Skin epidermis (tissue), 12 donors: ENCODE measurements around the gene SLC36A3.
A peak's percentile ranks its signal among the peaks of the same experiment; 100 is the strongest.
"Not testable (repeated sequence)": the region's sequence is repeated elsewhere in the genome, so short reads cannot be mapped to it uniquely, and the experiment has no call there.

Experiments used
- H3K27ac ChIP-seq, 21 experiments: fragments of 200-600 bp; sonication (generic) in 11 of 21; one replicate each; pipeline ENCODE4 v1.5.0; 2020; ENCODE audit warnings: mild to moderate bottlenecking in 3 of 21, inconsistent platforms in 2 of 21, moderate library complexity in 2 of 21
- H3K4me3 ChIP-seq, 7 experiments: fragments of 200-600 bp; sonication (generic) in 2 of 7; one replicate each; pipeline ENCODE4 v1.5.0; 2020; ENCODE audit warnings: inconsistent platforms in 2 of 7, mild to moderate bottlenecking in 2 of 7, moderate library complexity in 1 of 7

SLC36A3 gene

DNA sequence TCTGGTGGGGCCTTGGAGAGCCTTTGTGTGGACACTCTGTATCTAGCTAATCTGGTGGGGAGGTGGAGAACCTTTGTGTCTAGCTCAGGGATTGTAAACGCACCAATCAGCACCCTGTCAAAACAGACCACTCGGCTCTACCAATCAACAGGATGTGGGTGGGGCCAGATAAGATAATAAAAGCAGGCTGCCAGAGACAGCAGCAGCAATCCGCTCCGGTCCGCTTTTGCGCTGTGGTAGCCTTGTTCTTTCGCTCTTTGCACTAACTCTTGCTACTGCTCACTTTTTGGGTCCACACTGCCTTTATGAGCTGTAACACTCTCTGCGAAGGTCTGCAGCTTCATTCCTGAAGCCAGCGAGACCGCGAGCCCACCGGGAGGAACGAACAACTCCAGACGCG is 6.3 kb upstream of the SLC36A3 start:
- not testable (repeated sequence) for H3K27ac ChIP-seq, H3K4me3 ChIP-seq

DNA sequence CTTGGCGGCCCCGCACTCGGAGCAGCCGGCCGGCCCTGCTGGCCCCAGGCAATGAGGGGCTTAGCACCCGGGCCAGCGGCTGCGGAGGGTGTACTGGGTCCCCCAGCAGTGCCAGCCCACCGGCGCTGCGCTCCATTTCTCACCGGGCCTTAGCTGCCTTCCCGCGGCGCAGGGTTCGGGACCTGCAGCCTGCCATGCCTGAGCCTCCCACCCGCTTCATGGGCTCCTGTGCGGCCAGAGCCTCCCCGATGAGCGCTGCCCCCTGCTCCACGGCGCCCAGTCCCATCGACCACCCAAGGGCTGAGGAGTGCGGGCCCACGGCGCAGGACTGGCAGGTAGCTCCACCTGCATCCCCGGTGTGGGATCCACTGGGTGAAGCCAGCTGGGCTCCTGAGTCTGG is 5.7 kb upstream of the SLC36A3 start:
- H3K27ac ChIP-seq, H3K4me3 ChIP-seq: not testable (repeated sequence)

DNA sequence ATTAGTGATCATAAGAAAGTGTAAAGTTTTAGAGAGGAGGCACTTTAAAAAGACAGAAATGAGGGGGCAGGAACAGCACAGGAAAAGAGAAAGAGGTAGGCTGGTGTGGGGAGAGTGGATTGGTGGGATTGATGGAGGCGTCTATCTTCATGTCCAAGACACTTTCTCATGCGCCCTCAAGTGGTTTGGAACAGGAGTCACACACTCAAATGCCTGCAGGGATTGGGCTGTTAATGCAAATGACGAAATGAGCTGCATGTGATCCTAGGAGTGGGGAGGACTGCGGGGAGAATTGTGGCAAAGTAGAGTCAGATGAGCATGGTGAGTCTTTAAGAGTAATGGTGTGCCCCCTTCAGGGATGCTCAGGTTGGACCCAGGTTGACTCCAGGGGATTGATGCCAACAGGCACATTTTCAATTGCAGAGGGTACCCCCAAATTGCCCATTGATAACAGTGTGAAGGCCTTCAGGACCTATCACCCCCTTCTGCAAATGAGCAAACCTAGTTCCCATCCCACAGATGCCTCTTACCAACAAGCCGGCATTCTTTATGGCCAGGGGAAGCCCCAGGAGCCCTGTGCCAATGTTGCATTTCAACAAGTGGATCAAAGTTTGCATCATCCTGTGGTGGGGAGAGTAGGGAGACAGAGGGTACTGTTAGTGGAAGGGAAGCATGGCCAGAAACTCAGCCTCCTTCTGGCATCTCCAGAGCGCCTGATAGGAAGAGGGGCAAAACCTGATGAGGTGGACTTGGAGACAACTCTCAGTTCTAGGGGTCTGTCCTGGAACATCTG is 5.3 kb downstream of the SLC36A3 start:
- no peak overlapping the region for H3K4me3 ChIP-seq
- H3K27ac ChIP-seq: no peak overlapping the region

DNA sequence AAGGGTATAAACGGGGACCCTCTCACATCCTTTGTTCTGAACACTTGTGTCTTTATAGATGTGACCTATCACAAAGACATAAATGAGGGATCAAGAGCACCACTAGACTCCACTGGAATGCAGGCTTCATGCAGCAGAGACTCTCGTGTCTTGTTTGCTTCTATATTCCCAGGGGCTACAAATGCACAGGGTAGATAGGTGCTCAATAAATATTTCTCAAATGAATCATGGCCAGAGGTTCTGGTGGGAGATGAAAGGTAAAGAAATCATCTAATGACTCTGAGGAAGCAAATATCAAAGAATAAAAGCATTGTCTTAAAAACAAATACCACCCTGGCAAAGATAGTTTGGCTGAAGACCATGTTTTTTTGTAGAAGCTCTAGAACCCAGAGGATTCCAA is 6.6 kb downstream of the SLC36A3 start:
- H3K27ac ChIP-seq: no peak overlapping the region
- H3K4me3 ChIP-seq: no peak overlapping the region

DNA sequence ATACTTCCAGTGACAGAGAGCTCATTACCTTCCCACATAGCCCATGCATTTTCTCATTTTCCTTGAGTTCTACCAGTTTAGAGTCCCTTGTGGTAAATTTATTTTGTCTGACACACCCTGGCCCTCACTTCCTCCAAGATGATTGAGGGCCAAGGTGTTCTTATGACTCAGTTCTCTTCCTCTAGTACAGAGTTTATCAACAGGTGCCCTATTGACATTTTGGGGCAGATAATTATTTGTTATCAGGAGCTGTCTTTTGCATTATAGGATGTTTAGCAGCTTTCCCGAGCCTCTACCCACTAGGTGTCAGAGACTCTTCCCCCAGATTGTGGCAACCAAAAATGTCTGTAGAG is 7.1 kb downstream of the SLC36A3 start:
- Histone ChIP-seq H3K27ac (no peak overlapping the region), H3K4me3 (no peak overlapping the region)

DNA sequence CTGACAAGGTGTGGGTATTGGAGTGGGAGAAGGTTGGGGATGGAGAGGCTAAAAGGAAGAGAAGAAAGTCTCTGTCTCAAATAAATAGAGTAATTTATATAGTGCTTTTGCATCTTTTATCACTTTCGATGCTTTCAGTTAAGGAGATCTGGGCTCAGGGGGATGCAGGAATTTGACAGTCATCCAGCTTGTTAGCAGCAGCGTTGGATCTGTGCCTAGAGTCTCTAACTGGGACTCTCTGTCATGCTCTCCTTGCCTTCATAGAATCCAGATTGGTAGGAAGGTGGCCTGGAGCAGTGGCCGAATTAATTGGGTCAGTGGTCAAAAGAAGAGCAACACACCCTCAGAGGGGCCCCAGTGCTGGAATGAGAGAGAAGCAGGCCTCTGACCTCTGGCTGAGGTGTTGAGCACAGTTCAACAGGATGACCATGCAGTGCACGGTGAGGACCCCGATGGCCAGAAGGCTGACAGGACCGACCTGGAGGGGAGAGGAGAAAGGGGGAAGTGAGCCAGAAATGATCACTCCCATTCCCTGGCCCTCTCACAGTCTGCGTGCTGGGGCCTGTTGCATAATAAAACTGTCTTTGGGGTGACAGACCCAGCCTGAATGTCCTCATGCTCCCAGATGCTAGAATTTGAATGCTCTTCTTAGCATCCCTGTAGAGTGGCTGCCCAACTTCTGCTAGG is 7.6 kb downstream of the SLC36A3 start:
- no peak overlapping the region for H3K27ac ChIP-seq
- H3K4me3 ChIP-seq: no peak overlapping the region

DNA sequence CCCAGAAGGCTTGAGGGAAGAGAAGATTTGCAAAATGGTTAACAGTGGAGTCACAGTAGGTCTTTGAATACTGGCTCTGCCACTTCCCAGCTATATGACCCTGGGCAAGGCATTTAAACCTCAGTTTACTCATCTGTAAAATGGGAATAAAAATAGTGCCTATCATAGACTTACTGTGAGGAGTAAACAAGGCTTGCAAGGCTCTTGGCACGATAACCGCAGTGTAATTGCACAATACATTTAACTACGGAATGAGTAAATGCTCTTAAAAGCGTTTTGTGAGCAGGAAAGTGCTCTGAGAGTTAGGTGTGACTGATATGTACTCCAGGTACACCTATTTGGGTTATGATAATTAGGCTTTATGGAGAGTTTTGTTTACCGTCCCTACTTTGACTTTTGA is 8.4 kb downstream of the SLC36A3 start:
- H3K27ac ChIP-seq: no peak overlapping the region

DNA sequence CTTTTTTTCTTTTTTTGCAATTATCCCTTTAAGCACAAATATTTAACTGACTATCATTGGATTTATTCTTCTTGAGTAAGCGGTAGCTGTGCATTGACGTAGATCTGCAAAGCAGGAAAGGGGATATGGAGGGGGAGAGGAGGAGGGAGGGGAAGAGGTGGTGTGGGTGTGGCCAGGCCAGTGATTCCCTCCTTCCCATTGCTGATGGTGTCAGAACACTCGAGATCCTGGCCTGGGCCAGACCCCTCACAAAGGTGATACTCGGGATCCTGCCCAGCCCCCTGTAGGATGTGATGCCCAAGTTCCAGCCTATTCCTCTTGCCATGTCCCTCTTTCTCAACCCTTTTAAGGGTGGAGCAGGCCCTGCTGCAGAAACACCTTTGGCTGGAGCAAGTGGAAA is 9.9 kb downstream of the SLC36A3 start:
- H3K4me3 ChIP-seq: no peak overlapping the region
- H3K27ac ChIP-seq: no peak overlapping the region

More for the DNA sequence above, 8.4 kb downstream of the SLC36A3 start:
- no peak overlapping the region for H3K4me3 ChIP-seq

DNA sequence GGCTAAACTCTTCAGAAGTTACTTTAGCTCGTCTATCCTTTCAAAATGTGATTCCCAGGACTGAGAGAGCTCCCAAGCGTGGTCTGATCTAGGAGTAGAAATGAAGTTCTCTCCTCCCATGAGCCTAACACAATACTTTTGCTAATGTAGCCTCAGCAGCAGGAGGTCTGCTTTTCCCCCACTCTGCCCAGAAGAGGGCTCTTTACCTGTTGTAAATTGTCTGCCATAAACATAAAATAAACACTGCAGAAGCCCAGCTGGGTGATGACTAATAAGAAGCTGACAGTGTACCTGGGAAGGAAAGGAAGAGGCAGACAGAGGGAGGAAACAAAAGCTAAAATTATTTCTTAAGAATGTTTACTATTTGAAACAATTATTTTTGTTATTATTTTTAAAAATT is 15.4 kb downstream of the SLC36A3 start:
- H3K4me3 ChIP-seq: no peak overlapping the region
- H3K27ac ChIP-seq: no peak overlapping the region

DNA sequence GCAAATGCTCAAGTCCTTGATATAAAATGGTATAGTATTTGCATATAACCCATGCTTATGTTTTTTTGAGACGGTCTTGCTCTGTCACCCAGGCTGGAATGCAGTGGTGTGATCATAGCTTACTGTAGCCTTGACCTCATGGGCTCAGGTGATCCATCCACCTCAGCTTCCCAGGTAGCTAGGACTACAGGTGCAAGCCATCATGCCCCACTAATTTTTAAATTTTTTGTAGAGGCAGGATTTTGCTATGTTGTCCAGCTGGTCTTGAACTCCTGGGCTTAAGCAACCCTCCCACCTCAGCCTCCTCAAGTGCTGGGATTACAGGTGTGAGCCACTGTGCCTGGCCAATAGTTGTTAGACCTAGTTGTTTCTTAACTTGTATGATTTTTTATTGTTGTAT is 17.3 kb downstream of the SLC36A3 start:
- no peak overlapping the region for H3K27ac ChIP-seq
- H3K4me3 ChIP-seq: no peak overlapping the region

DNA sequence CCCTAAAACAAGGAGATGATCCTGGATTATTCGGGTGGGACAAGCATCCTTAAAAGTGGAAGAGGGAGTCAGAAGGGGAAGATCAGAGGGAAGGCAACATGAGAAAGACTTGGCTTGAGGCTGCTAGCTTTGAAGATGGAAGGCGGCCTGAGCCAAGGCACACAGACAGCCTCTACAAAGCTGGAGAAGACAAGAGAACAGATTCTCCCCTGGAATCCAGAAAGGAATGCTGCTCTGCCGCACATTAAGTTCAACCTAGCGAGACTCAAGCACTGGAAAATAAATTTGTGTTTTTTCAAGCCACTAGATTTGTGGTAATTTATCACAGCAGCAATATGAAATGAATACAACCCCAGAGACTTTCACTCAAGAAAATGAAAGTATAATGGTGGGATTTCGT is 17.9 kb downstream of the SLC36A3 start:
- H3K4me3 ChIP-seq: no peak overlapping the region

DNA sequence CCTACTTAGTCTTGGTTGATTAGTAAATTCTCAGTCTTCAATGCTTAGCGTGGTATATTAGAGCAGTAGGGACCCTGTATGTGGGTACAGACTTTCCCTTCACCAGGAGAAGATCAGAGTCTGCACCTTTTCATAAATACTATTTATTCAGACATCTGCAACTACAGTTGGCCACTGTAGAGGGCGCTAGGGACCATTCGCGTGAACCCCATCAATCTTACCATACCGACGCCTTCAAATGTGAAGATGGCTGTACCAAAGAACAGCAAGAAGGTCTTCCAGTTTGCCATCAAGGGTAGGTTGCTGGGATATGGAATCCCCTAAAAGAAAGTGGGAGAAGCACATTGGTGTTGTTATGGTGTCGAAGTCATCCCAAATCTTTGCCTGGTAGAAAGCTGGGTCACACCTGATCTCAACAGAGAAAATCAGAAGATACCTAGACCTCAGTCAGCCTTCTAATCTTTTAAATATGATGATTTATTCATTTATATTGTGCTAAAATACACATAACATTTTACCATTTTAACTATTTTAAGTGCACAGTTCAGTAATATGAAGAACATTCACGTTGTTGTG is 19.1 kb downstream of the SLC36A3 start:
- Histone ChIP-seq H3K4me3 (no peak overlapping the region), H3K27ac (no peak overlapping the region)

More for the DNA sequence above, 17.9 kb downstream of the SLC36A3 start:
- H3K27ac ChIP-seq: no peak overlapping the region

DNA sequence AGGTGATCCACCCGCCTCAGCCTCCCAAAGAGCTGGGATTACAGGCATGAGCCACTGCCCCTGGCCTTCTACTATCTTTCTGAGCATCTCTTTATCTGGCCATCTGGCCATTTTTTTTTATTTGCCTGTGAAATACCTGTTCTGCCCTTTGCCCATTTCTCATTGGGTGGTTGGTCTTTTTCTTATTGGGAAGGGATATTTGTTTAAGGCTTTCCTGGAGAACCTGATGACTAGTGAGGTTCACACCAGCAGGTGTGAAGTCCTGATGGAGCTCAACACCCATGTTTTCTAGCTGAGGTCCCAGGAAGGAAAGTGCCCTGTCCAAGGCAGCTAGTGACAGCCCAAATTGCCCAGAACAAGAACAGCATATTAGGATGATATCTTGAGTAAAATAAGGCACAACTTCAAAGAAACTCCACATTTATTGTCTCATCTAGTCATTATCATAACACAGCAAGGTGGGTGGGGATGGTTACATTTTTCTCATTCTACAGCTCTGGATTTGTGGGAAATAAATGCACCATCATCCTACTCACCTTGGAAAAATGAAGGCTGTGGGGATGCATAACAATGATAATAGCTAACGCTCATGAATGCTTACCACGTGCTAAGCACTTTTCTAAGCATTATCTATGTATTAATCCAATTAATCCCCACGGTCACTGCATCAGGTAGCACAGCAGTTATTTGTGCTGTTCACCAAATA is 20.3 kb downstream of the SLC36A3 start:
- H3K27ac ChIP-seq: no peak overlapping the region

DNA sequence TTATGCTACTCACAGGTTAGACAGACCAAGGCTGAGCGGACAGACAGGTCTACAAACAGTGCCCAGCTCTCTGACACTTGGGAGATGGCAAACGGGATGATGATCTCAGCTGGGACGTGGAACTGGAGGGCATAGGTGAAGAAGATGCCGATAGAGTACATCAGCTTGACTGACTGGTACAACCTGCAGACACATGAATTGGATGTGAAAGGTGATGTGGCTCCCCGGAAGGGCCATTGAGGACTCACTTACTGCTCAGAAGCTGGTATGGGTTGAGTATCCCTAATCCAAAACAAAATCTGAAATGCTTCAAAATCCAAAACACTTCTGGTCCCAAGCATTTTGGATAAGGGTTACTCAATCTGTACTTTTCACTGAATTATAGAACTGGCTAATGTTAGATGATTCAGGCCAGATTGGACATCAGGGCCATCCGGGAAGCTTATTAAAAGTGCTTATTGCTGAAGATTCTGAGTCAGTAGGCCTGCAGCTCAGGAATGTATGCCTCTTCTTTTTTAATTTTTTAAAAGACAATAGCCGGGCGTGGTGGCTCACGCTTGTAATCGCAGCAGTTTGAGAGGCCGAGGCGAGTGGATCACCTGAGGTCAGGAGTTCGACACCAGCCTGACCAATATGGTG is 22.4 kb downstream of the SLC36A3 start:
- H3K27ac ChIP-seq: no peak overlapping the region
- no peak overlapping the region for H3K4me3 ChIP-seq

More for the DNA sequence above, 20.3 kb downstream of the SLC36A3 start:
- no peak overlapping the region for H3K4me3 ChIP-seq

DNA sequence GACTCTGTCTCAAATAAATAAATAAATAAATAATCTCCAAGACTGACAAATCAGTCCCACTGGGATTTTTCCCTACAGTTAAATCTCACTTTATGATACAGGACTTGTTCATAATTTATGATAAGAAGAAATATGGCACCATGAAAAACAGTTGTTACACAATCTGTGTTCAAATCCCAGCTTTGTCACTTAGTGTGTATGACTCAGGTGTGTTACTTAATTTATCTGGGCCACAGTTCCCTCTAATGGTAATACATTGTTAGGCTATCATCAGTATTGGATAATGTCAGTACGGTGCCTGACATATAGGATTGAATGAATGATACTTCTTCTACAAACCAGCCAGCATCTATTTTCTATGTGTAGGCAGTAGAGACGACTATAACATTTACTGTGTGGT is 23.1 kb downstream of the SLC36A3 start:
- H3K27ac ChIP-seq: no peak overlapping the region
- H3K4me3 ChIP-seq: no peak overlapping the region

DNA sequence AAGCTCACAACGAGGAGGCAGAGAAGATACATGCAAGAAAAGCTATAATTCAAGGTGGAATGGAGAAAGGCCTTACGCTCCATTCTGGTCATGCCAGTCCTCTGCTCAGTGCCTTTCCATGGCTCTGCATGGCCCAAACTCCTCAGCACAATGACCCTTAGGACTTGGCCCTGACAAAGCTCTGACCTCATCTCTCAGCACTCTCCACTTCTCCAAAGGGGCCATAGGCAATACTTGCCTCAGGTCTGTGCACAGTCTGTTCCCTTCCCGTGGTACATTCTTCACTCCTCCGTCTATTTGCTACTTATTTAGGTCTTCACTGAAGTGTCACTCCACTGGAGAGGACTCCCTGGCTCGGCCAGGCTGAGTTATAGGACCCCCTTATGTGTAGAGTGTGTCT is 24.7 kb downstream of the SLC36A3 start:
- H3K4me3 ChIP-seq: no peak overlapping the region
- H3K27ac ChIP-seq: no peak overlapping the region

DNA sequence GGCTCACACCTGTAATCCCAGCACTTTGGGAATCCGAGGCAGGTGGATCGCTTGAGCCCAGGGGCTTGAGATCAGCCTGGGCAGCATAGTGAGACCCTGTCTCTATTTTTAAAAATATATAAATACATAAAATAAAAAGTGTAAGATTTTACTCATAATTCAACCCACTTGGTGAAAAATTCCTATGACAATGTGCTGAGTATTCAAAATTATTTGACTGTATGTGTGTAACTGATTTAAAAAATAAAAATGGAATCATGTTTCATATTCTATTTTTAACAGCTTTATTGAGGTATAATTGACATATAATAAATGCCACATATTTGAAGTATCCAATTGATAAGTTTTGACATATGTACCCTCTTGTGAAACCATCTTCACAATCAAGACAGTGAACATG is 27.8 kb downstream of the SLC36A3 start:
- Histone ChIP-seq H3K27ac (no peak overlapping the region), H3K4me3 (no peak overlapping the region)

DNA sequence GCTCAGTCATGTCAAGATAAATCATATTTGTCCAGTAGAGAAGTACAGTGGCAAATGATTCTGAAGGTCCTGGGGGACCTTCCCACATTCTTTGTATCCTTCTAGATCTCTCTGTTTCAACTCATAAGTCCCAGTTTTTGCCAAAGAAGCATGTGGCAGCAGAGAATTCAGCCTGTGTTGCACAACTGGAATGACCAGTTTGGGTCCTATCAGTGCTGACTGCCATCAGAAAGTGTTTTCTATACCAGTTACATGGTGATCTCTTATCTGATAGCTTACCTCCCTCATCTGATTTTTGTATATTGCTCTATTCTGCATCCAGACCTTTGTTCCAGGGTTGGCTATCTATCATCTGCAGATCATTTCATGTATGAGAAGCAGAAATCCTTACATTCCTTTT is 28.9 kb downstream of the SLC36A3 start:
- no peak overlapping the region for H3K4me3 ChIP-seq

DNA sequence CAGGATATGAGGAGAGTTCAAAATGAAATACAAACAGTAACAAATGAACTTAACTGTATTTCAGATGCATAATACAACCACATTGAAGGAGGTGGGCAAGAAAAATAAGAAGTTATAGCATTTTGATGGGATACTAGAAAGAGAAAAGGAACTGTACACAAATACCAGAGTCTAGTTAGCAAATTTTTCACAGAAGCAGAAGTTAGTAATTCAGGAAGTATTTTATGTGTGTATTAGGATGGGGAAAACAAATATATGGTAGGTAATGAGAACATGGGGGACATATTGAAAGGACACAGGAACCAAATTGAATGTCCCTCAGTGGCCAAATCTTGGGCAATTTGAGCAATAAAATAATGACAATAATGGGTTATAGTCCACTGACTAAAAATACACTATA is 32.2 kb downstream of the SLC36A3 start:
- H3K27ac ChIP-seq: no peak overlapping the region
- H3K4me3 ChIP-seq: no peak overlapping the region

More for the DNA sequence above, 28.9 kb downstream of the SLC36A3 start:
- peak overlapping the region in 1 of 21 experiments; percentile 5 for H3K27ac ChIP-seq

DNA sequence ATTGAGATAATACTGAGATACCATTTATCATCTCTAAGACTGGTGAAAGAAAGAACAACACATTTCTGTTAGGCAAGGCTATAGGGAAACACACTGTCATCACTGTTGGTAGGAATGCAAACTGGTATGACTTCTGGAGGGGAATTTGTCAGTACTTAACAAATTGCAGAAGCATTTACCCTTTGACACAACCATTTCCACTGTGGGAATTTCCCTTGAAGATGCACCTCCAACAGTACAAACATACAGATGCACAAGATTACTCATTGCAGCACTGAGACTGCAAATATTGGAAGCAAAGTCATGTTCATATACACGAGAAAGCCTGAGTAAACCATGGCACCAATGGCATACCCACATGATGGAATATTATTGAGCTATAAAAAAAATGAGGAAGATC is 33.0 kb downstream of the SLC36A3 start:
- no peak overlapping the region for H3K4me3 ChIP-seq
- no peak overlapping the region for H3K27ac ChIP-seq
